ENCODE results near the gene KCNF1. TPM values are rescaled to one million over a fixed set of nuclear protein-coding genes. Genes with fewer than 3 reads are reported as not detected.

Gene KCNF1
- total and polyA plus RNA-seq, 10 of the 15 experiments (the other 5 are each of a cell fraction or from before 2014, with no cell fraction given), result not detected

GRCh38 chr2:10924441-10924840 lies 12.7 kb downstream of the KCNF1 start:
- Histone ChIP-seq H3K79me2 (ENCODE audit: control insufficient read depth, insufficient read depth, low read length) (no peaks in the 10 kb centered on the region), H3K4me1 (ENCODE audit: control insufficient read depth, insufficient read depth, low read length) (no peaks in the 10 kb centered on the region), H3K27ac (ENCODE audit: control insufficient read depth, insufficient read depth) (no peak overlapping the region), H3K4me2 (ENCODE audit: control insufficient read depth, insufficient read depth) (no peak overlapping the region), H4K20me1 (ENCODE audit: control insufficient read depth, insufficient read depth) (no peaks in the 10 kb centered on the region), H3K36me3 (ENCODE audit: control insufficient read depth in 2 of 2, insufficient read depth in 2 of 2, low read length in 1 of 2) (no peaks in the 10 kb centered on the region), H3K9ac (ENCODE audit: control insufficient read depth, insufficient read depth, low read length) (no peak overlapping the region), H3K9me3 (replicated peaks; ENCODE audit: control insufficient read depth, insufficient read depth, low read length) (no peaks in the 10 kb centered on the region), H2AFZ (ENCODE audit: control insufficient read depth, low read depth, low read length) (no peak overlapping the region), H3K4me3 (no peak overlapping the region), H3K27me3 (replicated peaks in 1 of 2; ENCODE audit: control insufficient read depth in 2 of 2, insufficient read depth in 2 of 2, low read length in 1 of 2) (no peaks in the 10 kb centered on the region; a peak in 1 of 4 replicates)
- DNase-seq (ENCODE audit: low read depth, low spot score), result no peak
- TF ChIP-seq CHD4 (IDR thresholded peaks at IDR 0.05) (no peak), SREBF1 (IDR thresholded peaks at IDR 0.05; ENCODE audit: low read length) (no peak), RCOR1 (conservative IDR thresholded peaks at IDR 0.05; ENCODE audit: low read depth, low read length) (no peak), MYB (IDR thresholded peaks at IDR 0.05; ENCODE audit: borderline replicate concordance, low read depth, low read length) (no peak), MYC (IDR thresholded peaks at IDR 0.05; ENCODE audit: insufficient read depth, insufficient read length, insufficient replicate concordance, low read length, severe bottlenecking) (no peak), STAT1 (conservative IDR thresholded peaks at IDR 0.05) (no peak), NR2C2 (IDR thresholded peaks at IDR 0.05; ENCODE audit: borderline replicate concordance, control insufficient read depth, insufficient read length, low read depth) (no peak), SMAD1 (IDR thresholded peaks at IDR 0.05; ENCODE audit: low read depth, partially characterized antibody) (no peak), PKNOX1 (IDR thresholded peaks at IDR 0.05) (no peak), RB1 (IDR thresholded peaks at IDR 0.05; ENCODE audit: borderline replicate concordance) (no peak), BACH1 (IDR thresholded peaks at IDR 0.05; ENCODE audit: borderline replicate concordance) (no peak), SMAD5 (IDR thresholded peaks at IDR 0.05; ENCODE audit: low read depth) (no peak), USF2 (IDR thresholded peaks at IDR 0.05; ENCODE audit: borderline replicate concordance, low read depth, low read length) (no peak), BCL11A (IDR thresholded peaks at IDR 0.05; ENCODE audit: low read depth, low read length) (no peak), NRF1 (conservative IDR thresholded peaks at IDR 0.05; ENCODE audit: low read depth, low read length) (no peak), HCFC1 (IDR thresholded peaks at IDR 0.05; ENCODE audit: low read length) (no peak), TAF1 (IDR thresholded peaks at IDR 0.05; ENCODE audit: borderline replicate concordance, low read depth, low read length) (no peak)
- TF ChIP-seq, protein P1, sequence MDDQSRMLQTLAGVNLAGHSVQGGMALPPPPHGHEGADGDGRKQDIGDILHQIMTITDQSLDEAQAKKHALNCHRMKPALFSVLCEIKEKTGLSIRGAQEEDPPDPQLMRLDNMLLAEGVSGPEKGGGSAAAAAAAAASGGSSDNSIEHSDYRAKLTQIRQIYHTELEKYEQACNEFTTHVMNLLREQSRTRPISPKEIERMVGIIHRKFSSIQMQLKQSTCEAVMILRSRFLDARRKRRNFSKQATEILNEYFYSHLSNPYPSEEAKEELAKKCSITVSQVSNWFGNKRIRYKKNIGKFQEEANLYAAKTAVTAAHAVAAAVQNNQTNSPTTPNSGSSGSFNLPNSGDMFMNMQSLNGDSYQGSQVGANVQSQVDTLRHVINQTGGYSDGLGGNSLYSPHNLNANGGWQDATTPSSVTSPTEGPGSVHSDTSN (IDR thresholded peaks at IDR 0.05; ENCODE audit: insufficient replicate concordance, low read depth, low read length), result no peak
- no peak for FAIRE-seq
- no peak for ATAC-seq
- in situ Hi-C loops (cut with MboI) (no loop called here), intact Hi-C loops (cut with micrococcal nuclease; ENCODE audit: unreplicated experiment) (no loop called here)
- WGBS (ENCODE audit: insufficient coverage, insufficient replicate concordance, low lambda C conversion rate, missing lambda C conversion rate), result 74% methylated on average over 5 of the region's 5 CpGs
- ChIA-PET CTCF (no interaction called here), SMC1A (ENCODE audit: uncharacterized antibody, unreplicated experiment) (no interaction called here), POLR2A (no interaction called here), RAD21 (ENCODE audit: unreplicated experiment) (no interaction called here)
- BruUV-seq (replicated peaks), result no TSS peak
